Erythroblast (primary cell): ENCODE measurements around the gene FARSB.

Experiments used
- DNase-seq, 2 experiments: peaks; one replicate each; lab custom pipeline; 2025; lab: John Stamatoyannopoulos, UW
- GATA1 ChIP-seq: IDR thresholded peaks from 2 replicates; pipeline ENCODE4 v1.6.1; 2011; ENCODE audit warnings: low read depth, mild to moderate bottlenecking, control low read depth, low read length, moderate library complexity
- POLR2A ChIP-seq: IDR thresholded peaks from 2 replicates; pipeline ENCODE4 v1.6.1; 2011; ENCODE audit warnings: mild to moderate bottlenecking, low read length

FARSB gene

DNA sequence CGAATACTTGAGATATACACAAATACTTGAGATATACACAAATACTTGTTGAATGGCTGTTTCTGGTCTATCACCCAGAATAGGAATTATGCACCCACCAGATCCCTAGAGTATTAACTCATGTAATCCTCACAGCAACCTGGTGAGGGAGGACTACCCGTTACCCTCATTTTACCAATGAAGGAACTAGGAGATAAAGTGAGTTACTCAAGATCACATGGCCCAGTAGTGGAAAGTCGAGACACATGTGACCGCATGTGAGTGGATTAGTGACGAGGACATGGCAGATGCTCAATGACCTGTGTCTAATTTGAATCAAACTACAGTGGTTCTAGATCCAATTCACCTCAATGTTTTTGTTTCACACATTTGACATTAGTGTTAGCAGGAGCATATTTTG is 18.0 kb upstream of the FARSB start:
- no peak for TF ChIP-seq GATA1
- TF ChIP-seq POLR2A = no peak
- DNase-seq = peak in 1 of 2 experiments; percentile 5

DNA sequence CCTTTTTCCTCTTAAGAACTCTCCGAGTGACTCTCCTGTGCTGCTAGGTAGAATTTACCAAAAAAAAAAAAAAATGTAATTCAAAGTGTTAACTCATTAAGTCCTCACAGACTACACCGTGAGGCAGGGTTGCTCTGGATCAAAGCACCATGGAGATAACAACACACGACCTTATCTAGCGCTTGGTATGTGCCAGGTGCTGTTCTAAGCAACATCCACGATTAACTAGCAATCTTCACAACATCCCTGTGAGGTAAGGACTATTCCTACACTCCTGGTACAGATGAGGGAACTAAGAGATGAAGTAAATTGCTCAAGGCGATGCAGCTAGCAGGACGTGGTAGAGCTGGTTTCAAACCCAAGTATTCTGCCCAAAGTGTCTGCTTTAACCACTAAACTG is 17.4 kb upstream of the FARSB start:
- DNase-seq = peak in 1 of 2 experiments; percentile 3
- TF ChIP-seq POLR2A (no peak), GATA1 (no peak)

DNA sequence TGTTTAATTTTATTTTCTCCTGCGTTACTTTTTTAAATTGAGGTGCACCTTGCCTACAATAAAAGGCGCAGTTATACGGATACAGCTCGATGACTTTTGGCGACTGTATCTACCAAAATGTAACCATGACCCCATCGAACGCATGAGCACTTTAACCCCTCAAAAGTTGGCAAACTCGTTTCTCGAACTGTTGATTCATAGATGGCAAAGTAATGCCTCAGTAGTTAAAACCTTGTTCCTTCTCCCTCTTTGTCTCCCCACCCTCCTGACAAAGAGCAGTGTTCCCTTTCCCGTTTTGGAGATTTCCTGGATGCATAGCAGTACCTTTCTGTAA is 16.1 kb upstream of the FARSB start:
- no peak for DNase-seq
- TF ChIP-seq GATA1 = no peak
- no peak for TF ChIP-seq POLR2A

GRCh38 chr2:222671259-222672067 is 15.6 kb upstream of the FARSB start, which contains the start of gene MOGAT1:
MOGAT1 (plus strand) TSS chr2:222671658; CDS start chr2:222671786, 128 bp downstream.
- peak; percentile 20 to 47 for DNase-seq
- TF ChIP-seq GATA1 = no peak
- no peak for TF ChIP-seq POLR2A

DNA sequence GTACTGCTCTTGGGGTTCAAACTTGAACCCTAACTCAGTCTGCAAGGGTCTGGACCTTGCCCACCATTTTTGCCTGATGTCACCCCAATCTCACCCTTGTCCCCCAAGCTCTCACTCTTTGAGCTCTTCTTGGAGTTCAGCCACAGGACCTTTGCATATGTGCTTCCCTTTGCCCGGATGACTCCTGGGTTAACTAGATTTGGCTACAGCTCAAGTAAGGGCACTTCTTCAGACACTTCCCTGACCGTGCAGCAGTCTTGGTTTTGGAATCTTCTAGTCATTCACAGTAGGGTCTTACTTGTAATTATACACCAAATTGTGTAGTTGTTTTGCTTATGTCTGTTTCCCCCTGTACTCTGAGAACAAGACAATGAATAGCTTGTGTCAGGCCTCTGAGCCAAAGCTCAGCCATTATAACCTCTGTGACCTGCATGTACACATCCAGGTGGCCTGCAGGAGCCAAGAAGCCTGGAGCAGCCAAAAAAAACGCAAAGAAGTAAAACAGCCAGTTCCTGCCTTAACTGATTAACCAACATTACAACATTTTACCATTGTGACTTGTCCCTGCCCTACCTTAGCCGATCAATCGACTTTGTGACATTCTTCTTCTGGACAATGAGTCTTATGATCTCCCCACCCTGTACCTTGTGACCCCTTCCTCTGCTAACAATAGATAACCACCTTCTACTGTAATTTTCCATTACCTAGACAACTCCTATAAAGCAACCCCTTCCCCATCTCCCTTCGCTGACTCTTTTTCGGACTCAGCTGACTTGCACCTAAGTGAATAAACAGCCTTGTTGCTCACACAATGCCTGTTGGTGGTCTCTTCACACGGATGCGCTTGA is 14.5 kb upstream of the FARSB start:
- TF ChIP-seq GATA1 (no peak), POLR2A (no peak)

DNA sequence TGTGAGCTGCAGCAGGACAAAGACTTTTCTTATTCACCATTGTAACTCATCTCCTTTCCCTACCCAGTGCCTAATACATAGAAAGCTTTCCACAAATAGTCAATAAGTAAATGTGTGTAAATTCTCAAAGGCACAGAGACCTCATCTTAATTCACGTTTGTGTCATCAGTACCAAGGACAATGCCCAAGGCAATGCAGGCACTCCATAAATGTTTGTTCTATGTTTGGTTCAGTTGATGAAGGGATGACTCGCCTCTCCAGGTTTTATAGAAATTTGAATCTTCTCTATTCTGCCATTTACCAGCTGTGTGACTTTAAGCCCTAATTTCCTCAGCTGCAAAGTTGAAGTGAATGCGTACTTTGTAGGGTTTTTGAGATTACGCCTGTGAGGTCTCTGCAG is 13.5 kb upstream of the FARSB start:
- TF ChIP-seq GATA1 (no peak), POLR2A (no peak)
- DNase-seq = no peak

More for the DNA sequence above, 14.5 kb upstream of the FARSB start:
- no peak for DNase-seq

DNA sequence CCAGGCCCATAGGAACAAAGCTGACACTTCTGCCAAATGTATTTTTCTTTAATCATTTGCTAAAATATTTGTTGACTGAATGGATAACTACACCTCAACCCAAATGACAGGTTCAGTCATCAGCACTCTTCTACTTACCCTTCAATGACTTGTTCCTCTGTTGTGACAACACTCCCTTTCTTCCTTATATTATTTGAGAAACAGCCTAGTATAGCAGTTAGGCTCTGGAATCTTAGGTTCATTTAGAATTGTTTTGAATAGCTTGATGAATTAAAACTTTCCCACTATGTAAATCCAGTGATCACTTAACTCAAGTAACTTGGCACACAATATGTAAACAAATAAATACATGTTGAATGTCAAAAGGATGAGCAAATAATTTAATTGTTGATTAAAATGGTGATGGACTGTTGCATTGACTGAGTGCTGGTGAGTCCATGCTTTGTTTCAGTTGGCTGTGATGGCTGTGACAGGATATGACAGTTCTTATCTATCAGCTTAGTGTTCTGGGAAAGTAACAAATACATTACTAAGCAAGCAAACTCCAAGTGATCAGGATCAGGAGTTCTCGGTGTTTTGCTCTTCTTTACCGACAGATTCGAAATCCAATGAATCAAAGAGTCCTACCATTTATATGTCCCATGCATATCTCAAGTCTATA is 12.7 kb upstream of the FARSB start:
- no peak for DNase-seq
- TF ChIP-seq POLR2A (no peak), GATA1 (no peak)

DNA sequence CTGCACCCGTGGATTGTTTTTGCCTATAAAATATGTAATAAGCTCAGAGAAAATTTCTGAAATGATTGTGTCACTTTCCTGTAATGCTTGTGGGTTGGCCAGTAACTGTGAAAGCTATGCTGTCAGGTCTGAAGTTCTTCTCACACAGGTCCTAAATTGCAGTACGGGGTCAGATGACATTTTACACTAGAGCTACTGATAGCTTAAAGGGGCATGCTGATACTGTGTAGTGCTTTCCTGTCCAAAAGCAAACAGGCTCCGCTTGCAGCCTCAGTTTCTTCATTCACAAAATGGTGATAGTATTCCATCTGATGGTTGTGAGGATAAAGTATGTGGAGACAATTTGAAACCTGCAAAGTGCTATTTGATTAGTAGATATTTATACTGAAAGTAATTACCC is 7.6 kb upstream of the FARSB start:
- TF ChIP-seq GATA1 (no peak), POLR2A (no peak)

DNA sequence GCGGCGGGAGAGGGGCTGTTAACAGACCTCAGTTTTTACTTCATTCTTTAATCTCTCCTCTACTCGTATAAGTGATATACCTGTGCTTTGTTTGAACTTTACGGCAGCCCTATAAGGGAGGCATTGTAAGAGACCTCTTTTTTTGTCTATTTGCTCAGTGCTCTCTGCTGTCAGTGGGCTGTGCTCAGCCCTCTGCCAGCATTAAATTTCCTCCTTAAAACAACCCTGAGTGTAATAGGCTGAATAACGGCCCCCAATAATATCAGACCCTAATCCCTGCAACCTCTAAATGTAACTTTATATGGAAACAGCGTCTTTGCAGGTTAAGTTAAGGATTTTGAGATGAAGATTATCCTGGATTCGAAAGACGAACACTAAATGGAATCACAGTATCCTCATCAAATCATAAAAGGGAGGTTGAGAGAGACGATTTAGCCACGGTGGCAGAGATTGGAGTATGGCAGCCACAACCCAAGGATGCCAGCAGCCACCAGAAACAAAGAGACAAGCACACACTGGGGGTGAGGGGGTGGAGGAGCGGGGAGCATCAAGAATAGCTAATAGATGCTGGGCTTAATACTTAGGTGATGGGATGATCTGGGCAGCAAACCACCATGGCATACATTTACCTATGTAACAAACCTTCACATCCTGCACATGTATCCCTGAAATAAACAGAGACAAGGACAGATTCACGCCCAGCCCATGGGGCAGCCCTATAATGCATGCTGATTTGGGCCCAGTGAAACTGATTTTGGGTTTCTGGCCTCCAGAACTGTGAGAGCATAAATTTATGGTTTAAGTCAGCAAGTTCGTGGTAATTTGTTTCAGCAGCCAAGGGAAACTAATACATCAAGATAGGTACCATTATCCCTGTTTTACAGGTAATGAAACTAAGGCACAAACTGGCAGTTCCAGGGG is 894 bp upstream of the FARSB start:
- DNase-seq = peak in 1 of 2 experiments; percentile 9

More for the DNA sequence above, 7.6 kb upstream of the FARSB start:
- no peak for DNase-seq

DNA sequence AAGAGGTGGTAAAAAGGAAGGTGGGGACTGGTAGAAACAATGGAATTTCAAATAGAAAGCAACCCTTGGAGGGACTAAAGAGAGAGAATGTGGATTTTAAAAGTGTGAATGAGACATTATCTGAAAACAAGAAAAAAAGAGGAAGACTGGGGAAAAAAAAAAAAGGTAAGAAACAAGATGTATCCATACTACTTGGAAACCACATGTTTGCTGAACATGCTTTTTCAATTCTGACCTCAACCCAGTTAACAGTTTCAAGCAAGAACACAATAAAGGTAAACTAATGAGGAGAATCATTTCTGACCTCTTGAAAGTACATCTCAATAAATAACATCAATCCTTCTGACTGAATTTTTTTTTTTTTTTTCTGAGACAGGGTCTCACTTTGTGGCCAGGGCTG is 2.6 kb downstream of the FARSB start:
- no peak for DNase-seq
- TF ChIP-seq POLR2A (no peak), GATA1 (no peak)

More for the DNA sequence above, 894 bp upstream of the FARSB start:
- TF ChIP-seq POLR2A (no peak), GATA1 (no peak)

GRCh38 chr2:222652491-222653255 is 3.2 kb downstream of the FARSB start:
- TF ChIP-seq POLR2A = no peak
- no peak for TF ChIP-seq GATA1
- no peak for DNase-seq

GRCh38 chr2:222651718-222652418 is 4.0 kb downstream of the FARSB start:
- DNase-seq = no peak
- TF ChIP-seq GATA1 (no peak), POLR2A (no peak)
